ENCODE data around the gene PSME3IP1. TPM values are rescaled to one million over a fixed set of nuclear protein-coding genes. Genes with fewer than 3 reads are reported as not detected.

The PSME3IP1 gene
- polyA plus RNA-seq, 1 experiment = 96.5 TPM

GRCh38 chr16:57163842-57164241 is 22.0 kb downstream of the PSME3IP1 start:
- Histone ChIP-seq H3K36me3 (ENCODE audit: control insufficient read depth, insufficient read depth, low read length) (peaks cover 4% of the 10 kb centered on the region), H3K27me3 (ENCODE audit: control insufficient read depth, insufficient read depth, low read length) (no peaks in the 10 kb centered on the region), H3K4me3 (ENCODE audit: low read depth, low read length) (no peak overlapping the region)
- POLR2A ChIA-PET = no interaction called here
- CTCF ChIA-PET = no interaction called here
- TF ChIP-seq CTCF (IDR thresholded peaks at IDR 0.05; ENCODE audit: insufficient read depth, low read depth, low read length) = no peak
- DNase-seq (ENCODE audit: low read depth) = no peak

GRCh38 chr16:57159447-57159846 is 26.4 kb downstream of the PSME3IP1 start:
- POLR2A ChIA-PET = no interaction called here
- CTCF ChIA-PET = interaction anchor here (1.9 kb wide), 1 partner anchor 11 kb away, joined by 5 read pairs; no protein-coding TSS in a partner anchor
- TF ChIP-seq CTCF (IDR thresholded peaks at IDR 0.05; ENCODE audit: insufficient read depth, low read depth, low read length) = no peak
- Histone ChIP-seq H3K27me3 (ENCODE audit: control insufficient read depth, insufficient read depth, low read length) (no peaks in the 10 kb centered on the region), H3K4me3 (ENCODE audit: low read depth, low read length) (no peak overlapping the region), H3K36me3 (ENCODE audit: control insufficient read depth, insufficient read depth, low read length) (peaks cover 8% of the 10 kb centered on the region)
- no peak for DNase-seq (ENCODE audit: low read depth)

- no peaks in the 10 kb centered on the region for H3K27me3 ChIP-seq (ENCODE audit: control insufficient read depth, insufficient read depth, low read length)
- ChIA-PET CTCF (no interaction called here), POLR2A (no interaction called here)
- H3K4me3 ChIP-seq (ENCODE audit: low read depth, low read length) = no peak overlapping the region
- peaks cover 18% of the 10 kb centered on the region for H3K36me3 ChIP-seq (ENCODE audit: control insufficient read depth, insufficient read depth, low read length)
- TF ChIP-seq CTCF (IDR thresholded peaks at IDR 0.05; ENCODE audit: insufficient read depth, low read depth, low read length) = no peak
- no peak for DNase-seq (ENCODE audit: low read depth)
Measured at GRCh38 chr16:57157533-57157932, 28.3 kb downstream of the PSME3IP1 start.

GRCh38 chr16:57156351-57156703 is 29.5 kb downstream of the PSME3IP1 start:
- ChIA-PET CTCF (no interaction called here), POLR2A (no interaction called here)
- Histone ChIP-seq H3K36me3 (ENCODE audit: control insufficient read depth, insufficient read depth, low read length) (peaks cover 17% of the 10 kb centered on the region), H3K27me3 (ENCODE audit: control insufficient read depth, insufficient read depth, low read length) (no peaks in the 10 kb centered on the region), H3K4me3 (ENCODE audit: low read depth, low read length) (no peak overlapping the region)
- TF ChIP-seq CTCF (IDR thresholded peaks at IDR 0.05; ENCODE audit: insufficient read depth, low read depth, low read length) = no peak
- no peak for DNase-seq (ENCODE audit: low read depth)

GRCh38 chr16:57155702-57156350 is 30.0 kb downstream of the PSME3IP1 start:
- no peak for TF ChIP-seq CTCF (IDR thresholded peaks at IDR 0.05; ENCODE audit: insufficient read depth, low read depth, low read length)
- Histone ChIP-seq H3K4me3 (ENCODE audit: low read depth, low read length) (no peak overlapping the region), H3K36me3 (ENCODE audit: control insufficient read depth, insufficient read depth, low read length) (peaks cover 17% of the 10 kb centered on the region), H3K27me3 (ENCODE audit: control insufficient read depth, insufficient read depth, low read length) (no peaks in the 10 kb centered on the region)
- ChIA-PET CTCF (interaction anchor here (1.3 to 1.6 kb wide), 2 partner anchors 63 to 73 kb away, joined by 4 to 6 read pairs; partner anchors contain the start of gene CPNE2), POLR2A (interaction anchor here (0.6 kb wide), 1 partner anchor 270 kb away, joined by 3 read pairs; no protein-coding TSS in a partner anchor)
- no peak for DNase-seq (ENCODE audit: low read depth)

Measured in BJ (cell line).